ENCODE measurements around the gene RAB20. TPM values are rescaled to one million over a fixed set of nuclear protein-coding genes. Genes with fewer than 3 reads are reported as not detected.

RAB20 gene
- polyA plus RNA-seq, 1 donor from 2014 or later, result not detected

DNA sequence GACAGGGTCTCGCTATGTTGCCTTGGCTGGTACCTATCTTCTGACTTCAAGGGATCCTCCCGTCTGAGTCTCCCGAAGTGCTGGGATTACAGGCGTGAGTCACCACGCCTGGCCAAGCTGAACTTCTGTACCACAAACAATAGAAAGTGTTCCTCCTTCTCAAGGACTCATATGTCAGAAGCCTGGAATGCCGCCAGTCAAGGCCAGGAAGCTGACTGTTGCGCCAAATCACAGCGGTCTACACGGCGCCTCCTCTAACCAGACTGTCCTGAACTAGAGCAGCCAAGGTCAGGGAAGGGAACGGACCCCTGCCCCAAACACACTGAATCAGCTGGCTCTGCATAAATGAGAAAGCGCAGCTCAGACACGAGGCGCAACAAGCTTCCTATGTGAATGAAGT, 14.6 kb downstream of the RAB20 start:
- Histone ChIP-seq H4K20me1 (ENCODE audit: insufficient read depth) (no peaks in the 10 kb centered on the region), H3K9ac (ENCODE audit: low read length) (no peak overlapping the region), H3K27ac (ENCODE audit: low read length) (no peak overlapping the region), H3F3A (ENCODE audit: insufficient read depth, low read length, poor library complexity, severe bottlenecking) (no peaks in the 10 kb centered on the region), H3K36me3 (ENCODE audit: insufficient read depth, low read length) (no peaks in the 10 kb centered on the region), H3K4me3 (ENCODE audit: low read length) (no peak overlapping the region), H3K27me3 (ENCODE audit: insufficient read depth, low read depth, low read length) (no peaks in the 10 kb centered on the region), H3K79me2 (replicated peaks; ENCODE audit: insufficient read depth, low read length) (no peaks in the 10 kb centered on the region), H3K4me2 (ENCODE audit: low read length) (no peak overlapping the region), H3K9me2 (ENCODE audit: insufficient read depth, low read length) (no peaks in the 10 kb centered on the region), H2AFZ (ENCODE audit: low read depth, low read length) (no peak overlapping the region), H3K9me3 (ENCODE audit: low read length) (no peaks in the 10 kb centered on the region)
- no peak for TF ChIP-seq MXI1 (conservative IDR thresholded peaks at IDR 0.05; ENCODE audit: poor library complexity, severe bottlenecking)
- TF ChIP-seq, protein P1, sequence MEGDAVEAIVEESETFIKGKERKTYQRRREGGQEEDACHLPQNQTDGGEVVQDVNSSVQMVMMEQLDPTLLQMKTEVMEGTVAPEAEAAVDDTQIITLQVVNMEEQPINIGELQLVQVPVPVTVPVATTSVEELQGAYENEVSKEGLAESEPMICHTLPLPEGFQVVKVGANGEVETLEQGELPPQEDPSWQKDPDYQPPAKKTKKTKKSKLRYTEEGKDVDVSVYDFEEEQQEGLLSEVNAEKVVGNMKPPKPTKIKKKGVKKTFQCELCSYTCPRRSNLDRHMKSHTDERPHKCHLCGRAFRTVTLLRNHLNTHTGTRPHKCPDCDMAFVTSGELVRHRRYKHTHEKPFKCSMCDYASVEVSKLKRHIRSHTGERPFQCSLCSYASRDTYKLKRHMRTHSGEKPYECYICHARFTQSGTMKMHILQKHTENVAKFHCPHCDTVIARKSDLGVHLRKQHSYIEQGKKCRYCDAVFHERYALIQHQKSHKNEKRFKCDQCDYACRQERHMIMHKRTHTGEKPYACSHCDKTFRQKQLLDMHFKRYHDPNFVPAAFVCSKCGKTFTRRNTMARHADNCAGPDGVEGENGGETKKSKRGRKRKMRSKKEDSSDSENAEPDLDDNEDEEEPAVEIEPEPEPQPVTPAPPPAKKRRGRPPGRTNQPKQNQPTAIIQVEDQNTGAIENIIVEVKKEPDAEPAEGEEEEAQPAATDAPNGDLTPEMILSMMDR (IDR thresholded peaks at IDR 0.05; ENCODE audit: poor library complexity, severe bottlenecking), result no peak

GRCh38 chr13:110546378-110546777, 15.1 kb downstream of the RAB20 start:
- Histone ChIP-seq H3K4me3 (ENCODE audit: low read length) (no peak overlapping the region), H3K9me2 (ENCODE audit: insufficient read depth, low read length) (no peaks in the 10 kb centered on the region), H3K27ac (ENCODE audit: low read length) (no peak overlapping the region), H3K9ac (ENCODE audit: low read length) (no peak overlapping the region), H3K9me3 (ENCODE audit: low read length) (no peaks in the 10 kb centered on the region), H2AFZ (ENCODE audit: low read depth, low read length) (no peak overlapping the region), H3F3A (ENCODE audit: insufficient read depth, low read length, poor library complexity, severe bottlenecking) (no peaks in the 10 kb centered on the region), H3K36me3 (ENCODE audit: insufficient read depth, low read length) (no peaks in the 10 kb centered on the region), H3K4me2 (ENCODE audit: low read length) (no peak overlapping the region), H3K27me3 (ENCODE audit: insufficient read depth, low read depth, low read length) (no peaks in the 10 kb centered on the region), H4K20me1 (ENCODE audit: insufficient read depth) (no peaks in the 10 kb centered on the region), H3K79me2 (replicated peaks; ENCODE audit: insufficient read depth, low read length) (no peaks in the 10 kb centered on the region)
- TF ChIP-seq POLR2AphosphoS5 (IDR thresholded peaks at IDR 0.05) (no peak), TAF1 (IDR thresholded peaks at IDR 0.05; ENCODE audit: low read depth) (no peak)

DNA sequence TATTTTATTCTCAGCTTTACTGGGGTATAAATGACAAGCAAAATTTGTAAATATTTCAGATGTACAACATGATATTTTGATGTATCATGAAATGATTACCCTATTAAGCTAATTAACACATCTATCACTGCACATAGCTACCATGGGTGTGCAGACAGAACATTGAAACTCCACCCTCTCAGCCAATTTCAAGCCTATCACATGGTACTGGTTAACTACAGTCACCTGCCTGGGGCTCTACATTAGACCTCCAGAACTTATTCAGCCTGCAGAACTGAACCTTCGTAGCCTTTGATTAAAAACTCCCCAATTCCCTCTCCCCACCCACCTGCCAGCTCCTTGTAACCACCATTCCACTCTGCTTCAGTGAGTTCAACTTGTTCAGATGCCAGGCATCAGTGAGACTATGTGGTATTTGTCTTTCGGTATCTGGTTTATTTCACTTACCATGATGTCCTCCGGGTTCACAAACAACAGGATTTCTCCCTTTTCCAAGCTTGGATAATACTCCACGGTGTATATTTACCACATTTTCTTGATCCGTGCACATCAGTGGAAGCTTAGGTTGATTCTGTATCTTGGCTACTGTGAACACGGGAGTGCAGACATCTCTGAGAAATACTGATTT, 19.2 kb downstream of the RAB20 start:
- Histone ChIP-seq H3K9me3 (ENCODE audit: low read length) (no peaks in the 10 kb centered on the region), H3K36me3 (ENCODE audit: insufficient read depth, low read length) (no peaks in the 10 kb centered on the region), H2AFZ (ENCODE audit: low read depth, low read length) (no peak overlapping the region), H3K9ac (ENCODE audit: low read length) (no peak overlapping the region), H3K79me2 (replicated peaks; ENCODE audit: insufficient read depth, low read length) (no peaks in the 10 kb centered on the region), H3F3A (ENCODE audit: insufficient read depth, low read length, poor library complexity, severe bottlenecking) (no peaks in the 10 kb centered on the region), H3K4me3 (ENCODE audit: low read length) (no peak overlapping the region), H3K27me3 (ENCODE audit: insufficient read depth, low read depth, low read length) (no peaks in the 10 kb centered on the region), H3K27ac (ENCODE audit: low read length) (no peak overlapping the region), H3K9me2 (ENCODE audit: insufficient read depth, low read length) (no peaks in the 10 kb centered on the region), H4K20me1 (ENCODE audit: insufficient read depth) (no peaks in the 10 kb centered on the region), H3K4me2 (ENCODE audit: low read length) (no peak overlapping the region)
- TF ChIP-seq POLR2AphosphoS5 (IDR thresholded peaks at IDR 0.05), result no peak
- TF ChIP-seq, protein P2, sequence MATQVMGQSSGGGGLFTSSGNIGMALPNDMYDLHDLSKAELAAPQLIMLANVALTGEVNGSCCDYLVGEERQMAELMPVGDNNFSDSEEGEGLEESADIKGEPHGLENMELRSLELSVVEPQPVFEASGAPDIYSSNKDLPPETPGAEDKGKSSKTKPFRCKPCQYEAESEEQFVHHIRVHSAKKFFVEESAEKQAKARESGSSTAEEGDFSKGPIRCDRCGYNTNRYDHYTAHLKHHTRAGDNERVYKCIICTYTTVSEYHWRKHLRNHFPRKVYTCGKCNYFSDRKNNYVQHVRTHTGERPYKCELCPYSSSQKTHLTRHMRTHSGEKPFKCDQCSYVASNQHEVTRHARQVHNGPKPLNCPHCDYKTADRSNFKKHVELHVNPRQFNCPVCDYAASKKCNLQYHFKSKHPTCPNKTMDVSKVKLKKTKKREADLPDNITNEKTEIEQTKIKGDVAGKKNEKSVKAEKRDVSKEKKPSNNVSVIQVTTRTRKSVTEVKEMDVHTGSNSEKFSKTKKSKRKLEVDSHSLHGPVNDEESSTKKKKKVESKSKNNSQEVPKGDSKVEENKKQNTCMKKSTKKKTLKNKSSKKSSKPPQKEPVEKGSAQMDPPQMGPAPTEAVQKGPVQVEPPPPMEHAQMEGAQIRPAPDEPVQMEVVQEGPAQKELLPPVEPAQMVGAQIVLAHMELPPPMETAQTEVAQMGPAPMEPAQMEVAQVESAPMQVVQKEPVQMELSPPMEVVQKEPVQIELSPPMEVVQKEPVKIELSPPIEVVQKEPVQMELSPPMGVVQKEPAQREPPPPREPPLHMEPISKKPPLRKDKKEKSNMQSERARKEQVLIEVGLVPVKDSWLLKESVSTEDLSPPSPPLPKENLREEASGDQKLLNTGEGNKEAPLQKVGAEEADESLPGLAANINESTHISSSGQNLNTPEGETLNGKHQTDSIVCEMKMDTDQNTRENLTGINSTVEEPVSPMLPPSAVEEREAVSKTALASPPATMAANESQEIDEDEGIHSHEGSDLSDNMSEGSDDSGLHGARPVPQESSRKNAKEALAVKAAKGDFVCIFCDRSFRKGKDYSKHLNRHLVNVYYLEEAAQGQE (IDR thresholded peaks at IDR 0.05; ENCODE audit: borderline replicate concordance), result no peak
- TF ChIP-seq EZH2 (IDR thresholded peaks at IDR 0.05; ENCODE audit: borderline replicate concordance, insufficient read depth, low read length, poor library complexity, severe bottlenecking), result no peak
- no peak for TF ChIP-seq RAD21 (conservative IDR thresholded peaks at IDR 0.05)
- TF ChIP-seq SMC3 (conservative IDR thresholded peaks at IDR 0.05; ENCODE audit: poor library complexity), result no peak
- no peak for TF ChIP-seq MXI1 (conservative IDR thresholded peaks at IDR 0.05; ENCODE audit: poor library complexity, severe bottlenecking)
- TF ChIP-seq EP300 (conservative IDR thresholded peaks at IDR 0.05; ENCODE audit: poor library complexity, severe bottlenecking), result no peak
- TF ChIP-seq, protein P1 (IDR thresholded peaks at IDR 0.05; ENCODE audit: poor library complexity, severe bottlenecking), result no peak
- TF ChIP-seq TAF1 (IDR thresholded peaks at IDR 0.05; ENCODE audit: low read depth), result no peak
